IMR-90 (cell line): ENCODE measurements around the gene FAT2. TPM values are rescaled to one million over a fixed set of nuclear protein-coding genes. Genes with fewer than 3 reads are reported as not detected.

ENCODE experiments used
- ATAC-seq: fragments of 200-7000 bp; cut with Tn5 transposase; 2 replicates; pipeline ENCODE4 v1.9.1; 2020; ENCODE audit warnings: low read depth, mild to moderate bottlenecking, moderate library complexity
- BruUV-seq: library from RNA; stranded (reverse); fragments of 400-500 nt; replicated peaks from 2 replicates; lab custom pipeline; 2021; lab: Mats Ljungman, UMichigan
- CTCF ChIA-PET: fragments of 300-600 bp; formaldehyde crosslinking; extraction: SDS; loops from one replicate; lab custom pipeline; 2021; ENCODE audit warnings: antibody characterized with exemption; lab: Yijun Ruan, JAX
- POLR2A ChIA-PET: fragments of 300-600 bp; sonication (Branson Sonifier 250); formaldehyde crosslinking; loops from one replicate; lab custom pipeline; 2022; ENCODE audit warnings: antibody characterized with exemption; ENCODE audit not compliant: unreplicated experiment; lab: Charles Lee
- DNase-seq: peaks from one replicate; pipeline ENCODE4 v3.0.0; 2013
- H2AFZ ChIP-seq: replicated peaks from 2 replicates; pipeline ENCODE3; 2013; ENCODE audit warnings: low read length, mild to moderate bottlenecking; ENCODE audit not compliant: poor library complexity
- H2AK5ac ChIP-seq: 2 replicates; pipeline ENCODE4 v1.6.1; 2013; ENCODE audit warnings: low read depth, low read length, inconsistent platforms
- H2AK9ac ChIP-seq: replicated peaks from 2 replicates; pipeline ENCODE3; 2013; ENCODE audit warnings: mild to moderate bottlenecking, low read depth, low read length, moderate library complexity; ENCODE audit not compliant: poor library complexity
- H2BK120ac ChIP-seq: 2 replicates; pipeline ENCODE4 v1.6.1; 2013; ENCODE audit warnings: low read depth, low read length, inconsistent platforms
- H2BK15ac ChIP-seq: 3 replicates; pipeline ENCODE4 v1.6.1; 2013; ENCODE audit warnings: low read depth, low read length, inconsistent platforms
- H2BK20ac ChIP-seq: 2 replicates; pipeline ENCODE4 v1.6.1; 2013; ENCODE audit warnings: low read depth, mild to moderate bottlenecking, inconsistent platforms, low read length, moderate library complexity
- H2BK5ac ChIP-seq: 2 replicates; pipeline ENCODE4 v1.6.1; 2013; ENCODE audit warnings: mild to moderate bottlenecking, low read depth, low read length, inconsistent platforms; ENCODE audit not compliant: poor library complexity, severe bottlenecking
- H3K14ac ChIP-seq: replicated peaks from 2 replicates; pipeline ENCODE4 v1.6.1; 2013; ENCODE audit warnings: low read depth, low read length, inconsistent platforms
- H3K18ac ChIP-seq: 2 replicates; pipeline ENCODE4 v1.6.1; 2013; ENCODE audit warnings: low read depth, low read length, control low read depth
- H3K23ac ChIP-seq: 2 replicates; pipeline ENCODE4 v1.6.1; 2013; ENCODE audit warnings: low read depth, low read length, inconsistent platforms
- H3K27ac ChIP-seq: 2 replicates; pipeline ENCODE4 v1.5.1; 2013; ENCODE audit warnings: mild to moderate bottlenecking, control low read depth, low read length; ENCODE audit not compliant: insufficient read depth
- H3K27me3 ChIP-seq: 2 replicates; pipeline ENCODE4 v1.6.1; 2013; ENCODE audit warnings: low read length; ENCODE audit not compliant: control insufficient read depth, insufficient read depth
- H3K36me3 ChIP-seq: 2 replicates; pipeline ENCODE4 v1.6.1; 2013; ENCODE audit warnings: low read length, mixed read lengths; ENCODE audit not compliant: control insufficient read depth, insufficient read depth
- H3K4ac ChIP-seq: 2 replicates; pipeline ENCODE4 v1.6.1; 2013; ENCODE audit warnings: low read depth, low read length, inconsistent platforms
- H3K4me1 ChIP-seq: 2 replicates; pipeline ENCODE4 v1.6.1; 2013; ENCODE audit warnings: low read length, mixed read lengths; ENCODE audit not compliant: control insufficient read depth, insufficient read depth
- H3K4me2 ChIP-seq: 2 replicates; pipeline ENCODE4 v1.6.1; 2013; ENCODE audit warnings: low read depth, mild to moderate bottlenecking, control low read depth, low read length, moderate library complexity
- H3K4me3 ChIP-seq: 2 replicates; pipeline ENCODE4 v1.5.1; 2013; ENCODE audit warnings: low read depth, mild to moderate bottlenecking, control low read depth, low read length, moderate library complexity; ENCODE audit not compliant: insufficient read depth
- H3K56ac ChIP-seq: 2 replicates; pipeline ENCODE4 v1.6.1; 2013; ENCODE audit warnings: low read length, inconsistent platforms; ENCODE audit not compliant: insufficient read depth; ENCODE audit errors: extremely low read depth
- H3K79me1 ChIP-seq, 2 experiments: 2 replicates each; pipeline ENCODE4 v1.6.1; 2013; ENCODE audit warnings: low read length in 2 of 2, inconsistent platforms in 1 of 2, low read depth in 1 of 2
- H3K9ac ChIP-seq: 2 replicates; pipeline ENCODE4 v1.6.1; 2013; ENCODE audit warnings: low read depth, low read length, control low read depth
- H3K9me1 ChIP-seq: 2 replicates; pipeline ENCODE4 v1.6.1; 2013; ENCODE audit warnings: low read length, inconsistent platforms; ENCODE audit not compliant: insufficient read depth
- H3K9me3 ChIP-seq: 2 replicates; pipeline ENCODE4 v1.6.1; 2013; ENCODE audit warnings: low read length; ENCODE audit not compliant: control insufficient read depth, insufficient read depth
- H4K20me1 ChIP-seq: 2 replicates; pipeline ENCODE4 v1.6.1; 2013; ENCODE audit warnings: low read length, inconsistent platforms; ENCODE audit not compliant: insufficient read depth
- H4K5ac ChIP-seq: 2 replicates; pipeline ENCODE4 v1.6.1; 2013; ENCODE audit warnings: mild to moderate bottlenecking, low read depth, low read length, control low read depth
- H4K8ac ChIP-seq, 2 experiments: 2 replicates each; pipeline ENCODE4 v1.6.1; 2013; ENCODE audit warnings: low read depth in 2 of 2, low read length in 2 of 2, control low read depth in 1 of 2, inconsistent platforms in 1 of 2
- H4K91ac ChIP-seq: 2 replicates; pipeline ENCODE4 v1.6.1; 2013; ENCODE audit warnings: low read depth, low read length, inconsistent platforms; ENCODE audit not compliant: insufficient read depth
- BHLHE40 ChIP-seq: fragments of 150-350 bp; IDR thresholded peaks from 2 replicates; pipeline ENCODE4 v1.6.1; 2016; ENCODE audit warnings: mild to moderate bottlenecking, low read depth, low read length
- CEBPB ChIP-seq: IDR thresholded peaks from 2 replicates; pipeline ENCODE4 v1.6.1; 2012; ENCODE audit warnings: low read depth, low read length, improper control_type of control experiment
- CHD1 ChIP-seq: IDR thresholded peaks from 2 replicates; pipeline ENCODE4 v1.6.1; 2012; ENCODE audit warnings: low read depth, low read length, improper control_type of control experiment
- ELK1 ChIP-seq: fragments of 150-350 bp; IDR thresholded peaks from 2 replicates; pipeline ENCODE4 v1.6.1; 2016; ENCODE audit warnings: low read depth, mild to moderate bottlenecking, low read length, moderate library complexity, borderline replicate concordance
- FOS ChIP-seq: fragments of 150-350 bp; IDR thresholded peaks from 2 replicates; pipeline ENCODE4 v1.6.1; 2016; ENCODE audit warnings: low read depth, low read length
- MAFK ChIP-seq: IDR thresholded peaks from 2 replicates; pipeline ENCODE4 v1.6.1; 2012; ENCODE audit warnings: low read depth, low read length, improper control_type of control experiment
- MAZ ChIP-seq: IDR thresholded peaks from 2 replicates; pipeline ENCODE4 v1.6.1; 2012; ENCODE audit warnings: low read depth, mild to moderate bottlenecking, low read length, improper control_type of control experiment, moderate library complexity, borderline replicate concordance
- MXI1 ChIP-seq: IDR thresholded peaks from 2 replicates; pipeline ENCODE4 v1.6.1; 2012; ENCODE audit warnings: low read depth, mild to moderate bottlenecking, low read length, moderate library complexity, borderline replicate concordance
- NFE2L2 ChIP-seq: fragments of 150-350 bp; IDR thresholded peaks from 2 replicates; pipeline ENCODE4 v1.6.1; 2016; ENCODE audit warnings: low read depth, mild to moderate bottlenecking, low read length
- RAD21 ChIP-seq: IDR thresholded peaks from 2 replicates; pipeline ENCODE4 v1.6.1; 2012; ENCODE audit warnings: low read length, improper control_type of control experiment
- RCOR1 ChIP-seq: IDR thresholded peaks from 2 replicates; pipeline ENCODE4 v1.6.1; 2012; ENCODE audit warnings: mild to moderate bottlenecking, low read length, improper control_type of control experiment; ENCODE audit not compliant: insufficient replicate concordance
- RFX5 ChIP-seq: IDR thresholded peaks from 2 replicates; pipeline ENCODE4 v1.8.0; 2012; ENCODE audit warnings: low read depth, mild to moderate bottlenecking, low read length, moderate library complexity
- SMC3 ChIP-seq: fragments of 150-350 bp; IDR thresholded peaks from 2 replicates; pipeline ENCODE4 v1.6.1; 2016; ENCODE audit warnings: low read depth, mild to moderate bottlenecking, antibody characterized with exemption, low read length, moderate library complexity
- WGBS, 2 experiments: methylation state at CpG; one replicate each; pipeline versions ENCODE4 v1.1.5 to v1.1.7; 2013; ENCODE audit warnings: missing lambda C conversion rate in 2 of 2; ENCODE audit not compliant: insufficient read length in 1 of 2; ENCODE audit errors: extremely low coverage in 2 of 2; 5-methylcytosine and 5-hydroxymethylcytosine counted together
- dilution Hi-C: fragments of 300-500 bp; cut with HindIII; formaldehyde crosslinking; loops from one replicate; pipeline ENCODE4 v1.14.3; 2018; ENCODE audit warnings: low sequenced_read_pairs; ENCODE audit not compliant: unreplicated experiment
- in situ Hi-C: fragments of 300-500 bp; cut with MboI; formaldehyde crosslinking; loops from 3 replicates; pipeline ENCODE4 v1.14.3; 2019; ENCODE audit warnings: low sequenced_read_pairs, inconsistent platforms, mixed read lengths
- intact Hi-C: fragments of 100-400 bp; cut with micrococcal nuclease; formaldehyde crosslinking; loops from 2 replicates; pipeline ENCODE4 v1.10.0; 2022
- polyA plus RNA-seq, 3 experiments: library from polyadenylated mRNA; depleted of rRNA; stranded (reverse); fragments of >200 nt; gene quantifications; 2 replicates each; pipeline ENCODE4 v1.2.3, GENCODE V29; 2012; ENCODE audit warnings: low replicate concordance in 1 of 3
- total RNA-seq: library from RNA; depleted of rRNA; stranded (reverse); fragments of >200 nt; gene quantifications from 2 replicates; pipeline ENCODE4 v1.2.3, GENCODE V29; 2012

FAT2 gene
- total and polyA plus RNA-seq, 2 of the 4 experiments (the other 2 are of a cell fraction), result under 0.01 to 0.03 TPM

- WGBS, 2 experiments, result no CpG with 5 or more reads among the region's 1 CpG
- Histone ChIP-seq H2AK5ac (no peak overlapping the region), H2BK120ac (no peak overlapping the region), H3K4me3 (no peak overlapping the region), H2BK15ac (no peak overlapping the region), H3K56ac (no peak overlapping the region), H3K27ac (no peak overlapping the region), H2BK5ac (no peak overlapping the region), H3K23ac (no peak overlapping the region), H4K20me1 (no peaks in the 10 kb centered on the region), H3K18ac (no peak overlapping the region), H3K14ac (no peak overlapping the region), H3K4me1 (no peaks in the 10 kb centered on the region), H4K91ac (no peak overlapping the region), H3K4ac (no peak overlapping the region), H3K9me1 (no peaks in the 10 kb centered on the region), H3K79me1 (no peaks in the 10 kb centered on the region), H4K5ac (no peak overlapping the region), H2AFZ (no peak overlapping the region), H3K9me3 (no peaks in the 10 kb centered on the region), H3K27me3 (peaks cover 13% of the 10 kb centered on the region), H3K36me3 (no peaks in the 10 kb centered on the region), H3K4me2 (no peak overlapping the region), H2AK9ac (no peak overlapping the region), H3K9ac (no peak overlapping the region), H4K8ac (no peak overlapping the region), H2BK20ac (no peak overlapping the region)
- no peak for DNase-seq
- no peak for ATAC-seq
- intact Hi-C loops (no loop called here), in situ Hi-C loops (no loop called here), dilution Hi-C loops (no loop called here)
- CTCF ChIA-PET, result no interaction called here
- POLR2A ChIA-PET, result no interaction called here
- BruUV-seq, result no TSS peak
- TF ChIP-seq RAD21, result no peak
- TF ChIP-seq NFE2L2, result no peak
- TF ChIP-seq RCOR1, result no peak
- TF ChIP-seq BHLHE40, result no peak
- TF ChIP-seq MXI1, result no peak
- TF ChIP-seq FOS, result no peak
- TF ChIP-seq SMC3, result no peak
- TF ChIP-seq MAZ, result no peak
- no peak for TF ChIP-seq RFX5
- TF ChIP-seq CEBPB, result no peak
- no peak for TF ChIP-seq MAFK
- TF ChIP-seq CHD1, result no peak
- TF ChIP-seq ELK1, result no peak
Measured at GRCh38 chr5:151574444-151574996, 16.6 kb downstream of the FAT2 start.
